ENCODE measurements around the gene TUNAR.

TUNAR gene

GRCh38 chr14:95876761-95877538 is at the start of gene TUNAR:
TSS of gene TUNAR (plus strand) at chr14:95876832.
- no peak within 1 kb of the TSS for H3K4me3 ChIP-seq (ENCODE audit: low read depth, low read length)
- DNase-seq (ENCODE audit: low read depth): no peak
- TF ChIP-seq CTCF (IDR thresholded peaks at IDR 0.05; ENCODE audit: low read depth, low read length) (no peak), MYC (IDR thresholded peaks at IDR 0.05; ENCODE audit: low read depth, low read length) (no peak), POLR2A (IDR thresholded peaks at IDR 0.05; ENCODE audit: extremely low read depth, insufficient read length) (no peak), MAX (IDR thresholded peaks at IDR 0.05; ENCODE audit: low read depth, low read length) (no peak)

DNA sequence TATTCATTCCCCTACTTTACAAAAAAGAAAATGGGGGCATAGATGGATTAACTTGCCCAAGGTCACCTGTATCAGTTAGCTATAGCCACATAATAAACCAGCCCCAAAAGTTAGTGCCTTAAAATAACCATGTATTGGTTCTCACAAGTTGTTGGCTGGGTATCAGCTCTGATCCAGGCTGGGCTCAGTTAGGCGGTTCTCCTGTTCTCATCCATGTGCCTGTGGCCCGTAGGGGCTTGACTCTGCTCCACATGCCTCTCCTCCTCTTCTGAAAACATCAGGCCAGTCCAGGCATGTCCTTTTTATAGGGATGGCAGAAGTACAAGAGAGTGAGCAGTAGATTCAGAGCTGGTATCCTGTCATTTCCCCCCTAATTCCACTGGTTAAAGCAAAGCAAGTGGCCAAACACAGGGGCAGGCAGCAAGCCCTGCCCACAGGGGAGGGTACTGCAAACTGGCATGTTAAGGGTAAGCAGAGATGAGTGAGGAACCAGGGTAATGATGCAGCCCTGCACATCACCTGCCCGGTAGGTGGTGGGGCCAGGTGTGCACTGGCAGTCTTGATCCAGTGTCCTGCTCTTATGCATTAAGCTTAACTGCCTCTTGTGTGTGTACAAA is 47.9 kb upstream of the TUNAR start:
- DNase-seq (ENCODE audit: low read depth): no peak
- H3K4me3 ChIP-seq (ENCODE audit: low read depth, low read length): no peak overlapping the region
- TF ChIP-seq MAX (IDR thresholded peaks at IDR 0.05; ENCODE audit: low read depth, low read length) (no peak), POLR2A (IDR thresholded peaks at IDR 0.05; ENCODE audit: extremely low read depth, insufficient read length) (no peak)

DNA sequence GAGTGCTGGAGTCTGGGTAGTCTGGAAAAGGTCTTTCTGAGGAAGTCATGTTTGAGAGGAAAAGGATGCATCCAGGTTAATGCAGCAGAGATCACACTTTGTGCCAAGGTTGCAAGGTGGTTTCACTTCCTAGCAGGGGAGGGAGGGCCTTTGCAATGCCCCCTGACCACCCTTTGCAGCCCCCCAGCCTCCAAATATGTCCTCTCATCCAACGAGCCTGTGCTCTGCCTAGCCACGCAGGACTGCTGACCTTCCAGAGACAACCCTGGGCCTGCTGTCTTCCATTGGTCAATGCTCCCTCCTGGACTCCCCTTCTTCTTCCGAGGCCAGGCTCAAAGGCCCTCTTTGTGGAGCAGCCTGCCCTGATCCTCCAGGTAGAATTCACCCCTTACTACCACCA is 47.3 kb upstream of the TUNAR start:
- no peak for TF ChIP-seq MYC (IDR thresholded peaks at IDR 0.05; ENCODE audit: low read depth, low read length)
- no peak for TF ChIP-seq CTCF (IDR thresholded peaks at IDR 0.05; ENCODE audit: low read depth, low read length)
- TF ChIP-seq POLR2A (IDR thresholded peaks at IDR 0.05; ENCODE audit: extremely low read depth, insufficient read length): no peak
- no peak for TF ChIP-seq MAX (IDR thresholded peaks at IDR 0.05; ENCODE audit: low read depth, low read length)
- no peak for DNase-seq (ENCODE audit: low read depth)
- no peak overlapping the region for H3K4me3 ChIP-seq (ENCODE audit: low read depth, low read length)

- no peak for TF ChIP-seq CTCF (IDR thresholded peaks at IDR 0.05; ENCODE audit: low read depth, low read length)
- TF ChIP-seq POLR2A (IDR thresholded peaks at IDR 0.05; ENCODE audit: extremely low read depth, insufficient read length): no peak
- no peak for TF ChIP-seq MYC (IDR thresholded peaks at IDR 0.05; ENCODE audit: low read depth, low read length)
- no peak for TF ChIP-seq MAX (IDR thresholded peaks at IDR 0.05; ENCODE audit: low read depth, low read length)
- no peak overlapping the region for H3K4me3 ChIP-seq (ENCODE audit: low read depth, low read length)
- no peak for DNase-seq (ENCODE audit: low read depth)
These were observed 46.2 kb upstream of the TUNAR start for GRCh38 chr14:95830386-95830785.

DNA sequence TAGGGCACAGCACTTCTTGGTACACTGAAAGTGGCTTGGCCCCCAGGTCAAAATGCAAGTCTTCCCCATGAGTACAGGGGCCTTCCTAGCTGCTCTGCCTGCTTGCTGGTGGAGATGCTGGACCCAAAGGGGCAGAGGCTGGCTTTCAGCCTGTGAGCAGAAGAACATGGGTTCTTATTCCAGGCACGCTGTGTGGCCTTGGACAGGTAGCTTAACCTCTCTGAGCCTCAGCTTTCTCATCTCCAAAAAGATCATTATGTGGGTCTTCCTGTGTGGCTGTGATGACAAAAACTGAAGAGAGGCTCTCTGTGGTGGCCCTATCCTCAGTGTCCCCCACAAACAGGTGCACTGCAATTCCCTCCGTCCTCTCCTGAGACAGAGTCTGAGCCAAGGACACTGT is 45.6 kb upstream of the TUNAR start:
- no peak overlapping the region for H3K4me3 ChIP-seq (ENCODE audit: low read depth, low read length)
- TF ChIP-seq CTCF (IDR thresholded peaks at IDR 0.05; ENCODE audit: low read depth, low read length) (no peak), MAX (IDR thresholded peaks at IDR 0.05; ENCODE audit: low read depth, low read length) (no peak), POLR2A (IDR thresholded peaks at IDR 0.05; ENCODE audit: extremely low read depth, insufficient read length) (no peak), MYC (IDR thresholded peaks at IDR 0.05; ENCODE audit: low read depth, low read length) (no peak)
- no peak for DNase-seq (ENCODE audit: low read depth)

GRCh38 chr14:95831468-95831867 is 45.2 kb upstream of the TUNAR start:
- peak; percentile 5 for DNase-seq (ENCODE audit: low read depth)
- no peak overlapping the region for H3K4me3 ChIP-seq (ENCODE audit: low read depth, low read length)
- TF ChIP-seq MYC (IDR thresholded peaks at IDR 0.05; ENCODE audit: low read depth, low read length) (no peak), POLR2A (IDR thresholded peaks at IDR 0.05; ENCODE audit: extremely low read depth, insufficient read length) (no peak), MAX (IDR thresholded peaks at IDR 0.05; ENCODE audit: low read depth, low read length) (no peak), CTCF (IDR thresholded peaks at IDR 0.05; ENCODE audit: low read depth, low read length) (no peak)
